ENCODE data around the gene CA4.

The CA4 gene

GRCh38 chr17:60155427-60155814 lies 5.6 kb downstream of the CA4 start:
- no peak for DNase-seq (ENCODE audit: extremely low read depth, low read depth)
- TF ChIP-seq, protein P1, sequence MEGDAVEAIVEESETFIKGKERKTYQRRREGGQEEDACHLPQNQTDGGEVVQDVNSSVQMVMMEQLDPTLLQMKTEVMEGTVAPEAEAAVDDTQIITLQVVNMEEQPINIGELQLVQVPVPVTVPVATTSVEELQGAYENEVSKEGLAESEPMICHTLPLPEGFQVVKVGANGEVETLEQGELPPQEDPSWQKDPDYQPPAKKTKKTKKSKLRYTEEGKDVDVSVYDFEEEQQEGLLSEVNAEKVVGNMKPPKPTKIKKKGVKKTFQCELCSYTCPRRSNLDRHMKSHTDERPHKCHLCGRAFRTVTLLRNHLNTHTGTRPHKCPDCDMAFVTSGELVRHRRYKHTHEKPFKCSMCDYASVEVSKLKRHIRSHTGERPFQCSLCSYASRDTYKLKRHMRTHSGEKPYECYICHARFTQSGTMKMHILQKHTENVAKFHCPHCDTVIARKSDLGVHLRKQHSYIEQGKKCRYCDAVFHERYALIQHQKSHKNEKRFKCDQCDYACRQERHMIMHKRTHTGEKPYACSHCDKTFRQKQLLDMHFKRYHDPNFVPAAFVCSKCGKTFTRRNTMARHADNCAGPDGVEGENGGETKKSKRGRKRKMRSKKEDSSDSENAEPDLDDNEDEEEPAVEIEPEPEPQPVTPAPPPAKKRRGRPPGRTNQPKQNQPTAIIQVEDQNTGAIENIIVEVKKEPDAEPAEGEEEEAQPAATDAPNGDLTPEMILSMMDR (IDR thresholded peaks at IDR 0.05; ENCODE audit: low read depth, low read length) = no peak

- DNase-seq (ENCODE audit: extremely low read depth, low read depth) = no peak
Measured at GRCh38 chr17:60155815-60156214, 6.0 kb downstream of the CA4 start.

DNA sequence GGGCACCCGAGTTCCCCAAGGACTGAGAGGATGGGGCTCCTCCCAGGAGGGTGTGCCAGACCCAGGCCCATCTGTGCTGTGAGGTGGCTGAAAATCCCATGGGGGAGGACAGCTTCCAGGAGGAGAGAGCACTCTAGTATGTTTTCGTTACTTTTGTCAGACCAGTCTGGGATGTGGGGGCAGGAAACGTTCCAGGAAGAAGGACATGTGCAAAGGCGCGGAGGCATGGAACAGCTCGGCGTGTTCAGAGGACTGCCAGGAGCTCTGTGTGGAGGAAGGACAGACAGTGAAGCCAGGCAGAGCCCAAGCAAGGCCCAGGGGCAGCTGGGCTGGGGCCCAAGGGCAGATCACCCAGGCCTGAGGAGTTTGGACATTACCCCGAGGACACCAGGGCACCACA lies 7.0 kb downstream of the CA4 start:
- TF ChIP-seq, protein P1 (IDR thresholded peaks at IDR 0.05; ENCODE audit: low read depth, low read length) = no peak
- no peak for DNase-seq (ENCODE audit: extremely low read depth, low read depth)

More at GRCh38 chr17:60155815-60156214, 6.0 kb downstream of the CA4 start:
- TF ChIP-seq, protein P1 (IDR thresholded peaks at IDR 0.05; ENCODE audit: low read depth, low read length) = no peak

- DNase-seq (ENCODE audit: extremely low read depth, low read depth) = no peak
- TF ChIP-seq, protein P1 (IDR thresholded peaks at IDR 0.05; ENCODE audit: low read depth, low read length) = no peak
Measured at GRCh38 chr17:60157487-60158040, 7.8 kb downstream of the CA4 start.

DNA sequence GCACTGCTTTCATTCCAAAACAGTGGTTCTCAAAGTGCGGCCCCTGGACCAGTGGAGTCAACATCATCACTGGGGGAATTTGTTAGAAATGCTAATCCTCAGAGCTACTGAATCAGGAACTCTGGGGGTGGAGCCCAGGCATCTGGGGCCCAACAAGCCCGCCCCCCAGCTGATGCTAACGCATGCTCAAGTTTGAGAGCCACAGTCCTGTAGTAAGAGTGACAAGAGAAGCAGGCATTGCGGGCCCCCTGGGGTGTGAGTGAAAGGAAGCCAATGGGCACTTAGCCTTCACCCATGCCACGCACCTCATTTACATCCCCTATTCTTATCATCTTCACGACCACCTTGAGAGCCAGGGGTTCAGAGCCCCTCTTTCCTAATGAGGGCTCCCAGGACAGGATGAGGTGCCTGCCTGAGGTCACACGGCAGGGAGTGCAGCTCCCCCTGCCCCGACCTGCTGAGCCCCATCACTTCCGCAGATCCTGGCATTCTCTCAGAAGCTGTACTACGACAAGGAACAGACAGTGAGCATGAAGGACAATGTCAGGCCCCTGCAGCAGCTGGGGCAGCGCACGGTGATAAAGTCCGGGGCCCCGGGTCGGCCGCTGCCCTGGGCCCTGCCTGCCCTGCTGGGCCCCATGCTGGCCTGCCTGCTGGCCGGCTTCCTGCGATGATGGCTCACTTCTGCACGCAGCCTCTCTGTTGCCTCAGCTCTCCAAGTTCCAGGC lies 9.1 kb downstream of the CA4 start:
- DNase-seq (ENCODE audit: extremely low read depth, low read depth) = no peak
- TF ChIP-seq, protein P1 (IDR thresholded peaks at IDR 0.05; ENCODE audit: low read depth, low read length) = no peak

DNA sequence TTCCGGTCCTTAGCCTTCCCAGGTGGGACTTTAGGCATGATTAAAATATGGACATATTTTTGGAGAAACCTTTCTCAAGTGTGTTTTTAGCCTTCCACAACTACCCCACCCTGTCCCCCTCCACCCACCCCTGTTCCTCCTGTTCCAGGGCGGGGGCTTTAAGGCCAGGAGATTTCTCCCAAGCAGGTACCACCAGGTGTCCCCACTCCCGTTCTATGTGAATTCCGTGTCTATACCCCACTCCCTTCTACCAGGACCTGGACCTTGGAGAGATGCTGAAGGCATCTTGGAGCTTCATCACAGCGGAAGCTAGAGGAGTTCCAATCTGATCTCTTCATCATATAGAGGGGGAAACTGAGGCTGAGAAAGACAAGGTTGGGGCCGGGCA lies 9.7 kb downstream of the CA4 start:
- TF ChIP-seq, protein P1 (IDR thresholded peaks at IDR 0.05; ENCODE audit: low read depth, low read length) = no peak
- no peak for DNase-seq (ENCODE audit: extremely low read depth, low read depth)

DNA sequence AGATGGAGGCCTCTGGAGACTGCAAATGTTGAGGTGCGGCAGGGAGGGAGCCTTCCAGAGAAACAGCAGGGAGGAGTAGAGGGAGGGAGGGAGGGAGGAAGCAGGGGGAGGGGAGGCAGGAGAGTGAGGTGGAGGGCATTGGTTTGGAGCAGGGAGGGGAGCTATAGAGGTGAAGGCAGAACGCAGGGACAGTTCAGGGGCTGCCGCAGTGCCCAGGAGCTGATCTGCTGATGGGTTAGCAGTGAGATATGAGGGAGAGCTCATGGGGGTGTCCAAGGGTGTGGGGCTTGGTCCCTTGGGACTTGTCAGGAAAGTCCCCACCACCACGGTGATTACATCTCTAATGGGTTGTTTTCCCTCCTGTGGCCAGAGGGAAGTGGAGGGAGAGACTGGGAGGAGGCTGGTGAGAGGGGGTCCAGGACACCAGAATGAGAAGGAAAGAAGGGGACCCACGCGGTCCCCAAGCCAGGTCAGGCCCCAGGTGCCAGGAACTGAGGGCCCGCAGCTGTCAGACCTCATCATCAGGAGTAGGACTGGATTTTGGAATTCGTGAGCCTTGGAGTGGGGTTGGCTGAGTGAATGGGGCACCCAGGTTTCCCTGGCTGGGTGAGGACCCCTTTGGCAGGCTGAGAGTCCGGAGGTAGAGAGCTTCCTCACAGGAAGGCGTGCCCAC lies 11.2 kb downstream of the CA4 start:
- DNase-seq (ENCODE audit: extremely low read depth, low read depth) = no peak
- TF ChIP-seq, protein P1 (IDR thresholded peaks at IDR 0.05; ENCODE audit: low read depth, low read length) = no peak

All from AG09319 (cell line).